GM12878 (cell line): ENCODE data around the gene MAST4. TPM values are rescaled to one million over a fixed set of nuclear protein-coding genes. Genes with fewer than 3 reads are reported as not detected.

ENCODE experiments used
- ATAC-seq: fragments of 200-7000 bp; cut with Tn5 transposase; 3 replicates; pipeline ENCODE4 v1.9.1; 2020; ENCODE audit warnings: mild to moderate bottlenecking, moderate library complexity
- BruUV-seq: library from RNA; stranded (reverse); fragments of 400-500 nt; replicated peaks from 2 replicates; lab custom pipeline; 2021; lab: Mats Ljungman, UMichigan
- CTCF ChIA-PET: fragments of 300-600 bp; sonication (Branson Sonifier 250); formaldehyde crosslinking; extraction: SDS; loops from one replicate; lab custom pipeline; 2021; ENCODE audit warnings: inconsistent platforms; lab: Yijun Ruan, JAX
- POLR2A ChIA-PET: fragments of 350-600 bp; formaldehyde crosslinking; extraction: SDS; loops from one replicate; lab custom pipeline; 2021; ENCODE audit warnings: inconsistent platforms; lab: Charles Lee
- RAD21 ChIA-PET: fragments of 300-600 bp; sonication (Branson Sonifier 250); formaldehyde crosslinking; loops from one replicate; lab custom pipeline; 2023; ENCODE audit warnings: antibody characterized with exemption; ENCODE audit not compliant: unreplicated experiment; lab: Charles Lee
- SMC1A ChIA-PET: fragments of 300-600 bp; sonication (Branson Sonifier 250); formaldehyde crosslinking; loops from one replicate; lab custom pipeline; 2023; ENCODE audit not compliant: unreplicated experiment, uncharacterized antibody; lab: Charles Lee
- DNase-seq: peaks from one replicate; pipeline ENCODE4 v3.0.0-alpha.2; 2011; ENCODE audit warnings: low read depth, low spot score
- FAIRE-seq: peaks from 3 replicates; lab custom pipeline; 2011; peaks lifted over from hg19 to GRCh38; lab: Jason Lieb, UNC
- H2AFZ ChIP-seq: 2 replicates; pipeline ENCODE4 v1.6.0; 2011; ENCODE audit warnings: low read depth, low read length, control low read depth; ENCODE audit not compliant: control insufficient read depth
- H3K27ac ChIP-seq: 2 replicates; pipeline ENCODE4 v1.5.1; 2011; ENCODE audit warnings: control low read depth; ENCODE audit not compliant: control insufficient read depth, insufficient read depth
- H3K27me3 ChIP-seq, 2 experiments: replicated peaks in 1 of 2; 2 replicates each; pipeline versions ENCODE4 v1.6.0 to v1.6.1; 2011; ENCODE audit warnings: low read length in 1 of 2; ENCODE audit not compliant: control insufficient read depth in 2 of 2, insufficient read depth in 2 of 2
- H3K36me3 ChIP-seq, 2 experiments: 2 replicates each; pipeline ENCODE4 v1.5.1; 2011; ENCODE audit warnings: low read length in 1 of 2; ENCODE audit not compliant: control insufficient read depth in 2 of 2, insufficient read depth in 2 of 2
- H3K4me1 ChIP-seq: 2 replicates; pipeline ENCODE4 v1.6.1; 2011; ENCODE audit warnings: mild to moderate bottlenecking, low read length, moderate library complexity, mixed read lengths; ENCODE audit not compliant: control insufficient read depth, insufficient read depth
- H3K4me2 ChIP-seq: 2 replicates; pipeline ENCODE4 v1.6.0; 2011; ENCODE audit warnings: control low read depth; ENCODE audit not compliant: control insufficient read depth, insufficient read depth
- H3K4me3 ChIP-seq: fragments of 200-600 bp; sonication (generic); 2 replicates; pipeline ENCODE4 v1.5.1; 2016
- H3K79me2 ChIP-seq: 2 replicates; pipeline ENCODE4 v1.6.0; 2011; ENCODE audit warnings: low read length; ENCODE audit not compliant: control insufficient read depth, insufficient read depth
- H3K9ac ChIP-seq: 2 replicates; pipeline ENCODE4 v1.8.0; 2011; ENCODE audit warnings: low read length, control low read depth, mixed read lengths; ENCODE audit not compliant: control insufficient read depth, insufficient read depth
- H3K9me3 ChIP-seq: replicated peaks from 3 replicates; pipeline ENCODE4 v1.5.1; 2011; ENCODE audit warnings: mild to moderate bottlenecking, low read length; ENCODE audit not compliant: control insufficient read depth, insufficient read depth
- H4K20me1 ChIP-seq: 2 replicates; pipeline ENCODE4 v1.6.0; 2011; ENCODE audit not compliant: control insufficient read depth, insufficient read depth
- BHLHE40 ChIP-seq, 2 experiments: fragments of 450-650 bp in 1 of 2; IDR thresholded peaks; 2 replicates each; pipeline ENCODE4 v1.6.1; 2011 to 2017; ENCODE audit warnings: low read depth in 2 of 2, borderline replicate concordance in 1 of 2, improper control_type of control experiment in 1 of 2, low read length in 1 of 2, mild to moderate bottlenecking in 1 of 2
- BMI1 ChIP-seq: fragments of 450-650 bp; IDR thresholded peaks from 2 replicates; pipeline ENCODE4 v1.6.1; 2016; ENCODE audit warnings: mild to moderate bottlenecking, moderate library complexity, borderline replicate concordance
- ESRRA ChIP-seq: IDR thresholded peaks from 2 replicates; pipeline ENCODE4 v1.6.1; 2012; ENCODE audit warnings: mild to moderate bottlenecking, low read length, improper control_type of control experiment
- HDAC2 ChIP-seq: fragments of 200-600 bp; sonication (generic); IDR thresholded peaks from 2 replicates; pipeline ENCODE4 v1.6.1; 2017
- HSF1 ChIP-seq: fragments of 150-350 bp; IDR thresholded peaks from 2 replicates; pipeline ENCODE4 v1.6.1; 2014; ENCODE audit warnings: mild to moderate bottlenecking, low read depth, low read length
- NR2C2 ChIP-seq: IDR thresholded peaks from 2 replicates; pipeline ENCODE4 v1.6.1; 2011; ENCODE audit warnings: borderline replicate concordance, low read depth; ENCODE audit not compliant: control insufficient read depth, insufficient read length
- SIX5 ChIP-seq: IDR thresholded peaks from 2 replicates; pipeline ENCODE4 v1.6.1; 2011; ENCODE audit warnings: mild to moderate bottlenecking, low read depth, low read length, moderate library complexity; ENCODE audit not compliant: severe bottlenecking
- USF2 ChIP-seq: IDR thresholded peaks from 2 replicates; pipeline ENCODE4 v1.6.1; 2011; ENCODE audit warnings: low read depth, low read length, improper control_type of control experiment, borderline replicate concordance
- WGBS: methylation state at CpG from one replicate; pipeline ENCODE4 v1.1.6; 2016; ENCODE audit warnings: low lambda C conversion rate; ENCODE audit not compliant: insufficient replicate concordance, insufficient coverage; ENCODE audit errors: missing lambda C conversion rate; 5-methylcytosine and 5-hydroxymethylcytosine counted together
- in situ Hi-C: fragments of 300-500 bp; cut with MboI; formaldehyde crosslinking; loops from 9 replicates; pipeline ENCODE4 v1.14.3; 2018; ENCODE audit warnings: mixed read lengths
- intact Hi-C: fragments of 100-400 bp; cut with micrococcal nuclease; formaldehyde crosslinking; loops from one replicate; pipeline ENCODE4 v1.14.2; 2022; ENCODE audit not compliant: unreplicated experiment
- polyA plus RNA-seq, 11 experiments: library from polyadenylated mRNA; depleted of rRNA in 4 of 11; unstranded in 6 of 11; stranded (reverse) in 5 of 11; fragments of >200 nt; fragmentation: Nextera tagmentation in 4 of 11; fragmentation: Illumina TruSeq in 1 of 11; extraction: Ambion mirVana in 4 of 11; extraction: Trizol in 1 of 11; gene quantifications; 1 replicate in 1 of 11; 2 replicates in 10 of 11; pipeline versions ENCODE4 v1.2.1 to v1.2.3, GENCODE V29; 2011 to 2016; ENCODE audit warnings: inconsistent platforms in 2 of 11, missing spikeins in 2 of 11, low read depth in 1 of 11
- total RNA-seq, 4 experiments: library from RNA; depleted of rRNA in 3 of 4; stranded (reverse); fragments of >200 nt in 3 of 4; fragmentation: Illumina TruSeq in 1 of 4; extraction: Trizol in 1 of 4; gene quantifications; 2 replicates each; pipeline versions ENCODE4 v1.2.1 to v1.2.3, GENCODE V29; 2013 to 2021

Gene MAST4
- total and polyA plus RNA-seq, 10 of the 15 experiments (the other 5 are each of a cell fraction or from before 2014, with no cell fraction given) = 0.02 to 1.6 (median 0.29) TPM; not detected in 1

- BruUV-seq = no TSS peak
- SMC1A ChIA-PET = interaction anchor here (1.1 kb wide), 1 partner anchor 11 kb away, joined by 3 read pairs; no protein-coding TSS in a partner anchor
- POLR2A ChIA-PET = no interaction called here
- no peak for FAIRE-seq
- Histone ChIP-seq H3K9ac (no peak overlapping the region), H3K27ac (no peak overlapping the region), H3K4me1 (no peaks in the 10 kb centered on the region), H2AFZ (no peak overlapping the region), H3K27me3 (peaks cover 0 to 7% of the 10 kb centered on the region in 2 experiments; a peak in 3 of 4 replicates), H4K20me1 (no peaks in the 10 kb centered on the region), H3K36me3 (no peaks in the 10 kb centered on the region), H3K4me3 (no peak overlapping the region), H3K9me3 (no peaks in the 10 kb centered on the region), H3K79me2 (no peaks in the 10 kb centered on the region), H3K4me2 (no peak overlapping the region)
- intact Hi-C loops = no loop called here
- WGBS = 38% methylated on average over 2 of the region's 2 CpGs
- DNase-seq = no peak
- no peak for ATAC-seq
- CTCF ChIA-PET = no interaction called here
- RAD21 ChIA-PET = no interaction called here
- TF ChIP-seq USF2 (no peak), NR2C2 (no peak), SIX5 (no peak), HSF1 (no peak), HDAC2 (no peak), ESRRA (no peak), BMI1 (no peak), BHLHE40 (IDR thresholded peaks at IDR 0.05; ENCODE audit: borderline replicate concordance in 1 of 2, low read depth in 2 of 2, low read length in 1 of 2) (no peak)
- in situ Hi-C loops = no loop called here
Measured at GRCh38 chr5:66862020-66862419, 265.8 kb downstream of the MAST4 start.
